Right lobe of liver (tissue), 4 donors: ENCODE results near the gene CYP4F22.

Experiments
- POLR2A ChIP-seq: fragments of 450-650 bp; IDR thresholded peaks from one replicate; pipeline ENCODE4 v1.6.1; 2017; ENCODE audit warnings: antibody characterized with exemption, mild to moderate bottlenecking
- TF ChIP-seq, protein P1 (sequence below), 4 donors: fragments of 200-600 bp in 3 of 4; fragments of 450-650 bp in 1 of 4; IDR thresholded peaks; one replicate each; pipeline versions ENCODE4 v1.5.1 to v1.8.0; 2016 to 2022; ENCODE audit warnings: antibody characterized with exemption in 4 of 4, mild to moderate bottlenecking in 2 of 4
- donor health status: DM: no; HTN: no; CAD: no.
- donor health status: DM: no; HTN: no; CAD: no.
- donor health status: DM: no; HTN: yes; CAD: no.

DNA sequence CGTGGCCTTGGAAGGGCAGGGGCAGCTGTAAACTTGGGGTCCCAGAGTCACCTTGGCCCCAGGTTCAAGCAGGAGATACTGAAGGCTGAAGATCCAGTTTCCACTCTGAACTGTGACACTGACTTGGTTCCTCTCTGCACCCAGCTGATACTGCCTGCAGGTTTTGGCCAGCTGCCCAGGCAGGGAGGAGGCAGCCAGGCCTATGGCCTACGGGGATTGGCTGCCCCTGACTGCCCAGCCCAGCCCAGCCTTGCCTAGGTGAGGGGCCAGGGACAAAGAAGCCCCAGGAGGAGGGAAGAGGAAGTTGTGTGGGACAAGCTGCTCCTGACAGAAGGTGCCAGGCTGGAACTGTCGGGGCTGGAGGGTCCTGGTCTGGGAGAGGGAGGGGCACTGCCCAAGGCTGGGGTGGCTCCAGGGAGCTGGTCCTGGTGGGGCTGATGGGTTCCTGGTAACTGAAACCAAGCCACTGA, 55.0 kb downstream of the CYP4F22 start:
- no peak for TF ChIP-seq POLR2A
- TF ChIP-seq, protein P1, sequence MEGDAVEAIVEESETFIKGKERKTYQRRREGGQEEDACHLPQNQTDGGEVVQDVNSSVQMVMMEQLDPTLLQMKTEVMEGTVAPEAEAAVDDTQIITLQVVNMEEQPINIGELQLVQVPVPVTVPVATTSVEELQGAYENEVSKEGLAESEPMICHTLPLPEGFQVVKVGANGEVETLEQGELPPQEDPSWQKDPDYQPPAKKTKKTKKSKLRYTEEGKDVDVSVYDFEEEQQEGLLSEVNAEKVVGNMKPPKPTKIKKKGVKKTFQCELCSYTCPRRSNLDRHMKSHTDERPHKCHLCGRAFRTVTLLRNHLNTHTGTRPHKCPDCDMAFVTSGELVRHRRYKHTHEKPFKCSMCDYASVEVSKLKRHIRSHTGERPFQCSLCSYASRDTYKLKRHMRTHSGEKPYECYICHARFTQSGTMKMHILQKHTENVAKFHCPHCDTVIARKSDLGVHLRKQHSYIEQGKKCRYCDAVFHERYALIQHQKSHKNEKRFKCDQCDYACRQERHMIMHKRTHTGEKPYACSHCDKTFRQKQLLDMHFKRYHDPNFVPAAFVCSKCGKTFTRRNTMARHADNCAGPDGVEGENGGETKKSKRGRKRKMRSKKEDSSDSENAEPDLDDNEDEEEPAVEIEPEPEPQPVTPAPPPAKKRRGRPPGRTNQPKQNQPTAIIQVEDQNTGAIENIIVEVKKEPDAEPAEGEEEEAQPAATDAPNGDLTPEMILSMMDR (IDR thresholded peaks at IDR 0.05): no peak
